GM10266 (cell line): ENCODE measurements around the gene NEURL1B.

Experiments used
- DNase-seq: peaks from one replicate; pipeline ENCODE4 v3.0.0; 2012; ENCODE audit errors: extremely low spot score
- CTCF ChIP-seq: IDR thresholded peaks from 2 replicates; pipeline ENCODE4 v1.5.1; 2012; ENCODE audit warnings: mild to moderate bottlenecking, low read depth; ENCODE audit not compliant: control insufficient read depth, insufficient read depth; ENCODE audit errors: missing control alignments

NEURL1B gene

GRCh38 chr5:172683264-172683644 lies 42.2 kb downstream of the NEURL1B start:
- no peak for TF ChIP-seq CTCF
- DNase-seq, result no peak

- no peak for TF ChIP-seq CTCF
- no peak for DNase-seq
Measured at GRCh38 chr5:172683645-172684471, 42.8 kb downstream of the NEURL1B start.

GRCh38 chr5:172685091-172685490 lies 44.0 kb downstream of the NEURL1B start:
- TF ChIP-seq CTCF, result no peak
- DNase-seq, result no peak

- no peak for DNase-seq
- TF ChIP-seq CTCF, result no peak
Measured at GRCh38 chr5:172686111-172686510, 45.0 kb downstream of the NEURL1B start.

GRCh38 chr5:172686539-172687390 lies 45.7 kb downstream of the NEURL1B start:
- DNase-seq, result no peak
- no peak for TF ChIP-seq CTCF

GRCh38 chr5:172687940-172688339 lies 46.9 kb downstream of the NEURL1B start:
- TF ChIP-seq CTCF, result no peak
- no peak for DNase-seq
